Measurements from ENCODE around the gene ADAMTSL2.

The ADAMTSL2 gene

GRCh38 chr9:133490201-133490681 lies 44.3 kb upstream of the ADAMTSL2 start:
- H3K27ac ChIP-seq = no peak overlapping the region
- H3K9me3 ChIP-seq = no peaks in the 10 kb centered on the region
- no peaks in the 10 kb centered on the region for H3K4me1 ChIP-seq (ENCODE audit: control insufficient read depth in 1 of 2, insufficient read depth in 1 of 2, low read depth in 1 of 2, low read length in 1 of 2)
- no peaks in the 10 kb centered on the region for H3K36me3 ChIP-seq
- TF ChIP-seq CTCF (IDR thresholded peaks at IDR 0.05) = no peak
- no peak overlapping the region for H3K4me3 ChIP-seq (ENCODE audit: low read depth in 1 of 2, low read length in 1 of 2)
- H3K27me3 ChIP-seq = no peaks in the 10 kb centered on the region

- H3K4me1 ChIP-seq (ENCODE audit: control insufficient read depth in 1 of 2, insufficient read depth in 1 of 2, low read depth in 1 of 2, low read length in 1 of 2) = no peaks in the 10 kb centered on the region
These were observed 43.4 kb upstream of the ADAMTSL2 start for GRCh38 chr9:133490865-133491655.

GRCh38 chr9:133491656-133491925 lies 42.9 kb upstream of the ADAMTSL2 start:
- H3K27me3 ChIP-seq = no peaks in the 10 kb centered on the region
- TF ChIP-seq CTCF (IDR thresholded peaks at IDR 0.05) = no peak
- no peaks in the 10 kb centered on the region for H3K36me3 ChIP-seq
- no peaks in the 10 kb centered on the region for H3K9me3 ChIP-seq
- no peak overlapping the region for H3K4me3 ChIP-seq (ENCODE audit: low read depth in 1 of 2, low read length in 1 of 2)
- no peaks in the 10 kb centered on the region for H3K4me1 ChIP-seq (ENCODE audit: control insufficient read depth in 1 of 2, insufficient read depth in 1 of 2, low read depth in 1 of 2, low read length in 1 of 2)
- H3K27ac ChIP-seq = no peak overlapping the region

More at GRCh38 chr9:133490865-133491655, 43.4 kb upstream of the ADAMTSL2 start:
- Histone ChIP-seq H3K9me3 (no peaks in the 10 kb centered on the region), H3K36me3 (no peaks in the 10 kb centered on the region), H3K4me3 (ENCODE audit: low read depth in 1 of 2, low read length in 1 of 2) (no peak overlapping the region), H3K27me3 (no peaks in the 10 kb centered on the region), H3K27ac (no peak overlapping the region)
- no peak for TF ChIP-seq CTCF (IDR thresholded peaks at IDR 0.05)

- H3K4me1 ChIP-seq (ENCODE audit: control insufficient read depth in 1 of 2, insufficient read depth in 1 of 2, low read depth in 1 of 2, low read length in 1 of 2) = no peaks in the 10 kb centered on the region
- no peaks in the 10 kb centered on the region for H3K27me3 ChIP-seq
- no peak for TF ChIP-seq CTCF (IDR thresholded peaks at IDR 0.05)
- no peak overlapping the region for H3K4me3 ChIP-seq (ENCODE audit: low read depth in 1 of 2, low read length in 1 of 2)
- H3K36me3 ChIP-seq = no peaks in the 10 kb centered on the region
- no peaks in the 10 kb centered on the region for H3K9me3 ChIP-seq
- H3K27ac ChIP-seq = no peak overlapping the region
These were observed 42.2 kb upstream of the ADAMTSL2 start for GRCh38 chr9:133492061-133493021.

GRCh38 chr9:133493428-133493827 lies 41.1 kb upstream of the ADAMTSL2 start:
- Histone ChIP-seq H3K27ac (no peak overlapping the region), H3K4me3 (ENCODE audit: low read depth in 1 of 2, low read length in 1 of 2) (no peak overlapping the region), H3K9me3 (no peaks in the 10 kb centered on the region), H3K4me1 (ENCODE audit: control insufficient read depth in 1 of 2, insufficient read depth in 1 of 2, low read depth in 1 of 2, low read length in 1 of 2) (no peaks in the 10 kb centered on the region), H3K27me3 (no peaks in the 10 kb centered on the region), H3K36me3 (no peaks in the 10 kb centered on the region)
- TF ChIP-seq CTCF (IDR thresholded peaks at IDR 0.05) = no peak
